ENCODE results near the gene PBX4. TPM values are rescaled to one million over a fixed set of nuclear protein-coding genes. Genes with fewer than 3 reads are reported as not detected.
A peak's percentile ranks its signal among the peaks of the same experiment; 100 is the strongest.

Gene PBX4
- polyA plus RNA-seq, 1 experiment: 1.9 TPM

DNA sequence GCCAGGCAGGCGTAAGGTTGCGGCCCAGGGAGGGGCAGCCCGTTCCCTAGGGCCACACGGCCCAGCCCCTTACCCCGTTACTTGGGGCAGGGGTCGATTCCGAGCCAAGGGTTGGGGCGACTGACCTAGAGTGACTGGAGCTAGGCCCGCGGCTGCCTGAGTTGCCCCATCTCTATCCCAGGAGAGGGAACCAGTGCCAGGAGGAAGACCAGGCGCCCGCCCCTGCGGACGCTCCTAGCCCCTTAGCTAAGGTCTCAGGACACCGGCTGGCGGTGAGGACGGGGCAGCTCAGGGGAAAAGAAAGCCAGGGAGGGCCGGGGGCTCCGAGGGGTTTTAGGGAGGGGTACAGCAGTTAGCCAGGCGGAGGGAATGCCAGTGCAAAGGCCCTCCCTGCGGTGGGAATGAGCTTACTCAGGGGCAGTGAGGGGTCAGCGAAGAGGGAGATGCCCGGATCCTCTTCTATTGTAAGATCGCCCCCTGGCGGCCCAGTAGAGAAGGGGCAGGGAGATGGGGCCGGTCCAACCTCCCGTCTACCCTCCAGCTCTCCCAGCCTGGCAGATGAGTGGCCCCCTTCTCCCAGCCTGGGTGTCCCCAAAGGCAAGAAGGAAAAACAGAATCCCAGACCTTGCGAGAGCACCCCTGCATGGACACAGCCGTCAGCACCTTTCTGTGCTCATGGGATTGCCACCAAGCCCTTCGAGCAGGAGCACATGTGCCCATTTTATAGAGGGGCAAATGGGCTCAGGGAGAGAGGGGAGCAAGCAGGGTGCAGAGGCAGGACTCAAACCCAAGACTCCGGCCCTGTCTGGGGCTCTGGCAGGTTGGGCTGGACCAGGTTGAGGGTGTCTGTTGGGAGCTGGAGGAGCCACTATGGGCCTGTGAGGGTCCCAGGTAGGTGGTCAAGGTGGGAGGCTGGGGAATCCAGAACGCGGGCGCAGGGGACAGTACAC lies 64.1 kb downstream of the PBX4 start:
- no peak overlapping the region for H3K4me3 ChIP-seq (ENCODE audit: low read depth, low read length)
- no peaks in the 10 kb centered on the region for H3K36me3 ChIP-seq (ENCODE audit: control insufficient read depth, insufficient read depth, low read length)
- TF ChIP-seq, protein P1, sequence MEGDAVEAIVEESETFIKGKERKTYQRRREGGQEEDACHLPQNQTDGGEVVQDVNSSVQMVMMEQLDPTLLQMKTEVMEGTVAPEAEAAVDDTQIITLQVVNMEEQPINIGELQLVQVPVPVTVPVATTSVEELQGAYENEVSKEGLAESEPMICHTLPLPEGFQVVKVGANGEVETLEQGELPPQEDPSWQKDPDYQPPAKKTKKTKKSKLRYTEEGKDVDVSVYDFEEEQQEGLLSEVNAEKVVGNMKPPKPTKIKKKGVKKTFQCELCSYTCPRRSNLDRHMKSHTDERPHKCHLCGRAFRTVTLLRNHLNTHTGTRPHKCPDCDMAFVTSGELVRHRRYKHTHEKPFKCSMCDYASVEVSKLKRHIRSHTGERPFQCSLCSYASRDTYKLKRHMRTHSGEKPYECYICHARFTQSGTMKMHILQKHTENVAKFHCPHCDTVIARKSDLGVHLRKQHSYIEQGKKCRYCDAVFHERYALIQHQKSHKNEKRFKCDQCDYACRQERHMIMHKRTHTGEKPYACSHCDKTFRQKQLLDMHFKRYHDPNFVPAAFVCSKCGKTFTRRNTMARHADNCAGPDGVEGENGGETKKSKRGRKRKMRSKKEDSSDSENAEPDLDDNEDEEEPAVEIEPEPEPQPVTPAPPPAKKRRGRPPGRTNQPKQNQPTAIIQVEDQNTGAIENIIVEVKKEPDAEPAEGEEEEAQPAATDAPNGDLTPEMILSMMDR (IDR thresholded peaks at IDR 0.05; ENCODE audit: insufficient read depth, low read depth, low read length): peak; percentile 81
- ChIA-PET CTCF (interaction anchor here (0.6 to 8.0 kb wide), 25 partner anchors 8 to 96 kb away, joined by 3 to 103 read pairs (median 5); partner anchors contain the start of genes CILP2, GMIP and YJEFN3), POLR2A (no interaction called here)
- no peak for DNase-seq (ENCODE audit: low read depth)
- no peaks in the 10 kb centered on the region for H3K27me3 ChIP-seq (ENCODE audit: control insufficient read depth, insufficient read depth, low read length)

DNA sequence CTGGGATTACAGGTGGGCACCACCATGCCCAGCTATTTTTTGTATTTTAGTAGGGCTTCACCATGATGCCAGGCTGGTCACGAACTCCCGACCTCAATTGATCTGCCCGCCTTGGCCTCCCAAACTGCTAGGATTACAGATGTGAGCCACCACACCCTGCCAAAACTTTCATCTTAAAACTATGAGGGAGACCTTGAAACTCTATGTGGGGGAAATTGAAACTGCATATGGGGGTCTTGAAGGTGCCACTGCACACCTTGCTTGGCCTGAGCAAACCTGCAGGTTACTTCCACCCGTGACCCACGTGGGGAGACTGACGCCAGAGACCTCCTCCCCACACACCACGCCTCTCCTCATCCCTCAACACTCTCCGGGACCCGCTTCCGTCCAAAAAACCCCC lies 64.8 kb downstream of the PBX4 start:
- CTCF ChIA-PET: interaction anchor here (0.7 to 8.0 kb wide), 21 partner anchors 9 to 97 kb away, joined by 3 to 103 read pairs (median 5); partner anchors contain the start of genes CILP2, PBX4 and YJEFN3
- TF ChIP-seq, protein P1 (IDR thresholded peaks at IDR 0.05; ENCODE audit: insufficient read depth, low read depth, low read length): no peak
- no peak for DNase-seq (ENCODE audit: low read depth)
- H3K27me3 ChIP-seq (ENCODE audit: control insufficient read depth, insufficient read depth, low read length): no peaks in the 10 kb centered on the region; the same call in 1 of the 2 replicates
- no peaks in the 10 kb centered on the region for H3K36me3 ChIP-seq (ENCODE audit: control insufficient read depth, insufficient read depth, low read length)
- no peak overlapping the region for H3K4me3 ChIP-seq (ENCODE audit: low read depth, low read length)
- POLR2A ChIA-PET: no interaction called here

DNA sequence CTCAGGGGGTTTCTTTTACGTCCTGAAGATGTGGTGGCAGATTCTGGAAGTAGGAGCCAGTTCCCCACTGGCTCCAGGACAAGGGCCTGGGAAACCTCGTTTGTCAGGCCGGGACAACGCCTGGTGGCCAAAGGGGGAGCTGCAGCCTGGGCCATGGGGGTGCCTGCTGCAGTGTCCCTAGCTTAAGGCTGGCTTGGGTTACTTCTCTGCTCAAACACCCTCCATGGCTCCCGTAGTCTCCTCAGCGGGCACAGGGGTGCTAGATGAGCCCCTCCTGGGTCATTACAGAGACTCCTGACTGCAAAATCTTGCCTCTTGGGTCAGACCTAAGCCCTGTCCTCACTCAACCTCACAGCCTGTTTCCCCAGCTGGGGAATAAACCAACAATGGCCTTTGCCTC lies 65.7 kb downstream of the PBX4 start:
- no peak for DNase-seq (ENCODE audit: low read depth)
- H3K36me3 ChIP-seq (ENCODE audit: control insufficient read depth, insufficient read depth, low read length): no peaks in the 10 kb centered on the region
- no peaks in the 10 kb centered on the region; the same call in 1 of the 2 replicates for H3K27me3 ChIP-seq (ENCODE audit: control insufficient read depth, insufficient read depth, low read length)
- ChIA-PET POLR2A (no interaction called here), CTCF (interaction anchor here (0.6 to 8.0 kb wide), 14 partner anchors 9 to 91 kb away, joined by 3 to 103 read pairs (median 8); partner anchors contain the start of genes CILP2, GMIP, PBX4 and YJEFN3)
- TF ChIP-seq, protein P1 (IDR thresholded peaks at IDR 0.05; ENCODE audit: insufficient read depth, low read depth, low read length): peak; percentile 72
- no peak overlapping the region for H3K4me3 ChIP-seq (ENCODE audit: low read depth, low read length)

DNA sequence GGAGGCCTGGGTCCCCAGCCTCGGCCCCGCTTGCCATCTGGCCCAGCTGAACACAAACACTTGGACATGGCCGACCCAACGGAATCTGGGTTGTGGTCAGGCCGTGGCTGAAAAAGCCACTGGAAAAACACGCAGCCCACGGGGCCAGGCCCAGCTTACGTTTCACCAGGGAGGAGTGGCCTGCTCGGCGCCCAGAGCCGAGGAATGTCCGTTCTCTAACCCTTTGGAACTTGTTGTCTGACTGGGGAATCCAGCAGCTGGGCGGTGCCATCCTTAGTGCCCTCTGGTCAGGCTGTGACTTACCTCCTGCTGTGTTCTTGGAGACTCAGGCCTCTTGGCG lies 66.7 kb downstream of the PBX4 start:
- ChIA-PET POLR2A (no interaction called here), CTCF (interaction anchor here (0.6 to 8.0 kb wide), 11 partner anchors 8 to 124 kb away, joined by 3 to 103 read pairs (median 4); partner anchors contain the start of genes GMIP, NDUFA13 and YJEFN3)
- Histone ChIP-seq H3K4me3 (ENCODE audit: low read depth, low read length) (no peak overlapping the region), H3K36me3 (ENCODE audit: control insufficient read depth, insufficient read depth, low read length) (no peaks in the 10 kb centered on the region), H3K27me3 (ENCODE audit: control insufficient read depth, insufficient read depth, low read length) (no peaks in the 10 kb centered on the region; the same call in 1 of the 2 replicates)
- DNase-seq (ENCODE audit: low read depth): no peak
- TF ChIP-seq, protein P1 (IDR thresholded peaks at IDR 0.05; ENCODE audit: insufficient read depth, low read depth, low read length): no peak

Measured in BJ (cell line).